ENCODE measurements around the gene MAGI3.
"Not testable (repeated sequence)": the region's sequence is repeated elsewhere in the genome, so short reads cannot be mapped to it uniquely, and the experiment has no call there.

MAGI3 gene

GRCh38 chr1:113451710-113452109 lies 61.4 kb downstream of the MAGI3 start:
- DNase-seq, result no peak

GRCh38 chr1:113452921-113453770 lies 62.8 kb downstream of the MAGI3 start:
- peak; percentile 70 for DNase-seq

- DNase-seq, result no peak
Observed at GRCh38 chr1:113453771-113454083, 63.4 kb downstream of the MAGI3 start.

- no peak for DNase-seq
Observed at GRCh38 chr1:113455374-113455773, 65.1 kb downstream of the MAGI3 start.

GRCh38 chr1:113456967-113457366 lies 66.7 kb downstream of the MAGI3 start:
- peak; percentile 96 for DNase-seq

GRCh38 chr1:113459279-113459678 lies 69.0 kb downstream of the MAGI3 start:
- peak; percentile 56 for DNase-seq

- DNase-seq, result no peak
Observed at GRCh38 chr1:113467991-113468390, 77.7 kb downstream of the MAGI3 start.

- not testable (repeated sequence) for DNase-seq
Observed at GRCh38 chr1:113478427-113479195, 88.3 kb downstream of the MAGI3 start.

GRCh38 chr1:113479713-113480676 lies 89.7 kb downstream of the MAGI3 start:
- DNase-seq, result no peak

GRCh38 chr1:113485131-113485530 lies 94.8 kb downstream of the MAGI3 start:
- DNase-seq, result not testable (repeated sequence)

- DNase-seq, result no peak
Observed at GRCh38 chr1:113488576-113489177, 98.4 kb downstream of the MAGI3 start.

- DNase-seq, result no peak
Observed at GRCh38 chr1:113490384-113490783, 100.1 kb downstream of the MAGI3 start.

- no peak for DNase-seq
Observed at GRCh38 chr1:113493533-113493932, 103.2 kb downstream of the MAGI3 start.

- DNase-seq, result no peak
Observed at GRCh38 chr1:113505357-113505756, 115.0 kb downstream of the MAGI3 start.

- no peak for DNase-seq
Observed at GRCh38 chr1:113507552-113508214, 117.4 kb downstream of the MAGI3 start.

- no peak for DNase-seq
Observed at GRCh38 chr1:113508364-113509164, 118.2 kb downstream of the MAGI3 start.

- DNase-seq, result not testable (repeated sequence)
Observed at GRCh38 chr1:113509766-113510165, 119.5 kb downstream of the MAGI3 start.

GRCh38 chr1:113511269-113511668 lies 121.0 kb downstream of the MAGI3 start:
- no peak for DNase-seq

GRCh38 chr1:113515498-113515897 lies 125.2 kb downstream of the MAGI3 start:
- DNase-seq, result peak; percentile 17

GRCh38 chr1:113517346-113517745 lies 127.0 kb downstream of the MAGI3 start:
- no peak for DNase-seq

GRCh38 chr1:113517983-113518382 lies 127.7 kb downstream of the MAGI3 start:
- DNase-seq, result no peak

All from HCEC 1CT (cell line).